GM12892 (cell line): ENCODE measurements around the gene FGGY.

Experiments
- DNase-seq: peaks from one replicate; pipeline ENCODE4 v3.0.0; 2011; ENCODE audit not compliant: insufficient read length
- FAIRE-seq: peaks from 2 replicates; lab custom pipeline; 2011; peaks lifted over from hg19 to GRCh38; lab: Jason Lieb, UNC
- POLR2A ChIP-seq: IDR thresholded peaks from 2 replicates; pipeline ENCODE4 v1.6.1; 2011; ENCODE audit warnings: low read depth, low read length, control low read depth
- POLR2AphosphoS5 ChIP-seq: IDR thresholded peaks from 2 replicates; pipeline ENCODE4 v1.6.1; 2011; ENCODE audit warnings: low read depth, low read length, control low read depth
- TAF1 ChIP-seq: IDR thresholded peaks from 2 replicates; pipeline ENCODE4 v1.6.1; 2011; ENCODE audit warnings: low read depth, mild to moderate bottlenecking, control low read depth, low read length, borderline replicate concordance

Gene FGGY

GRCh38 chr1:59737638-59738037, 440.7 kb downstream of the FGGY start:
- FAIRE-seq = no peak
- no peak for DNase-seq
- no peak for TF ChIP-seq TAF1
- no peak for TF ChIP-seq POLR2A
- no peak for TF ChIP-seq POLR2AphosphoS5

GRCh38 chr1:59738152-59738551, 441.3 kb downstream of the FGGY start:
- TF ChIP-seq POLR2A (no peak), POLR2AphosphoS5 (no peak), TAF1 (no peak)
- DNase-seq = no peak
- FAIRE-seq = no peak

GRCh38 chr1:59738591-59739015, 441.7 kb downstream of the FGGY start:
- no peak for TF ChIP-seq POLR2AphosphoS5
- no peak for TF ChIP-seq TAF1
- no peak for TF ChIP-seq POLR2A
- DNase-seq = no peak
- no peak for FAIRE-seq

GRCh38 chr1:59739111-59739510, 442.2 kb downstream of the FGGY start:
- TF ChIP-seq POLR2A (no peak), TAF1 (no peak), POLR2AphosphoS5 (no peak)
- DNase-seq (no peak), FAIRE-seq (no peak)

GRCh38 chr1:59742526-59742925, 445.6 kb downstream of the FGGY start:
- no peak for TF ChIP-seq POLR2A
- TF ChIP-seq POLR2AphosphoS5 = no peak
- TF ChIP-seq TAF1 = no peak
- no peak for DNase-seq
- FAIRE-seq = no peak

- DNase-seq = no peak
- TF ChIP-seq POLR2AphosphoS5 (no peak), POLR2A (no peak), TAF1 (no peak)
- FAIRE-seq = no peak
Measured at GRCh38 chr1:59743324-59744091, 446.6 kb downstream of the FGGY start.

GRCh38 chr1:59747420-59748024, 450.6 kb downstream of the FGGY start:
- DNase-seq = no peak

GRCh38 chr1:59748123-59748522, 451.2 kb downstream of the FGGY start:
- no peak for FAIRE-seq
- no peak for TF ChIP-seq POLR2A
- TF ChIP-seq TAF1 = no peak
- no peak for TF ChIP-seq POLR2AphosphoS5
- DNase-seq = no peak

More at GRCh38 chr1:59747420-59748024, 450.6 kb downstream of the FGGY start:
- no peak for FAIRE-seq
- TF ChIP-seq TAF1 = no peak
- no peak for TF ChIP-seq POLR2A
- no peak for TF ChIP-seq POLR2AphosphoS5

- TF ChIP-seq POLR2A = no peak
- TF ChIP-seq TAF1 = no peak
- TF ChIP-seq POLR2AphosphoS5 = no peak
- FAIRE-seq (no peak), DNase-seq (no peak)
Measured at GRCh38 chr1:59750328-59751003, 453.6 kb downstream of the FGGY start.

GRCh38 chr1:59751004-59751395, 454.1 kb downstream of the FGGY start:
- TF ChIP-seq POLR2A (no peak), POLR2AphosphoS5 (no peak), TAF1 (no peak)
- no peak for DNase-seq
- no peak for FAIRE-seq

- no peak for DNase-seq
- FAIRE-seq = no peak
Measured at GRCh38 chr1:59751801-59752200, 454.9 kb downstream of the FGGY start.

More at GRCh38 chr1:59751801-59752200, 454.9 kb downstream of the FGGY start:
- TF ChIP-seq POLR2AphosphoS5 (no peak), POLR2A (no peak), TAF1 (no peak)
